Parathyroid adenoma (tissue), 2 donors: ENCODE results near the gene ADAM12.

Source experiments
- H2AFZ ChIP-seq: fragments of 300-600 bp; sonication (generic); one replicate; pipeline ENCODE4 v1.7.0; 2017; ENCODE audit warnings: antibody characterized with exemption, mild to moderate bottlenecking
- H3K27ac ChIP-seq: fragments of 300-600 bp; sonication (generic); one replicate; pipeline ENCODE4 v1.7.0; 2017
- H3K27me3 ChIP-seq: fragments of 300-600 bp; sonication (generic); one replicate; pipeline ENCODE4 v1.7.0; 2017; ENCODE audit warnings: low read length; ENCODE audit not compliant: control insufficient read depth, insufficient read depth
- H3K36me3 ChIP-seq: fragments of 300-600 bp; sonication (generic); one replicate; pipeline ENCODE4 v1.7.0; 2017; ENCODE audit warnings: low read length; ENCODE audit not compliant: control insufficient read depth, insufficient read depth
- H3K4me1 ChIP-seq: fragments of 300-600 bp; sonication (generic); one replicate; pipeline ENCODE4 v1.7.0; 2017; ENCODE audit warnings: control low read depth
- H3K4me2 ChIP-seq: fragments of 300-600 bp; sonication (generic); one replicate; pipeline ENCODE4 v1.7.0; 2017; ENCODE audit warnings: low read length
- H3K4me3 ChIP-seq: fragments of 300-600 bp; sonication (generic); one replicate; pipeline ENCODE4 v1.7.0; 2017; ENCODE audit warnings: low read depth, low read length
- H3K79me2 ChIP-seq: fragments of 300-600 bp; sonication (generic); one replicate; pipeline ENCODE4 v1.7.0; 2017; ENCODE audit warnings: control low read depth
- H3K9ac ChIP-seq: fragments of 300-600 bp; sonication (generic); one replicate; pipeline ENCODE4 v1.7.0; 2017; ENCODE audit warnings: mild to moderate bottlenecking
- H3K9me3 ChIP-seq: fragments of 300-600 bp; sonication (generic); one replicate; pipeline ENCODE4 v1.7.0; 2017; ENCODE audit warnings: low read length; ENCODE audit not compliant: control insufficient read depth
- TF ChIP-seq, protein P1 (sequence below): fragments of 300-600 bp; sonication (generic); IDR thresholded peaks from one replicate; pipeline ENCODE4 v1.7.0; 2017; ENCODE audit warnings: antibody characterized with exemption, mild to moderate bottlenecking
- donor health status: primary hyperparathyroidism.

The ADAM12 gene

GRCh38 chr10:126133906-126134656 lies 254.2 kb downstream of the ADAM12 start:
- Histone ChIP-seq H3K79me2 (no peaks in the 10 kb centered on the region), H3K9ac (no peak overlapping the region), H2AFZ (no peak overlapping the region), H3K27ac (no peak overlapping the region), H3K36me3 (no peaks in the 10 kb centered on the region), H3K4me1 (peaks cover 3% of the 10 kb centered on the region), H3K27me3 (no peaks in the 10 kb centered on the region), H3K9me3 (no peaks in the 10 kb centered on the region), H3K4me2 (no peak overlapping the region), H3K4me3 (no peak overlapping the region)
- TF ChIP-seq, protein P1, sequence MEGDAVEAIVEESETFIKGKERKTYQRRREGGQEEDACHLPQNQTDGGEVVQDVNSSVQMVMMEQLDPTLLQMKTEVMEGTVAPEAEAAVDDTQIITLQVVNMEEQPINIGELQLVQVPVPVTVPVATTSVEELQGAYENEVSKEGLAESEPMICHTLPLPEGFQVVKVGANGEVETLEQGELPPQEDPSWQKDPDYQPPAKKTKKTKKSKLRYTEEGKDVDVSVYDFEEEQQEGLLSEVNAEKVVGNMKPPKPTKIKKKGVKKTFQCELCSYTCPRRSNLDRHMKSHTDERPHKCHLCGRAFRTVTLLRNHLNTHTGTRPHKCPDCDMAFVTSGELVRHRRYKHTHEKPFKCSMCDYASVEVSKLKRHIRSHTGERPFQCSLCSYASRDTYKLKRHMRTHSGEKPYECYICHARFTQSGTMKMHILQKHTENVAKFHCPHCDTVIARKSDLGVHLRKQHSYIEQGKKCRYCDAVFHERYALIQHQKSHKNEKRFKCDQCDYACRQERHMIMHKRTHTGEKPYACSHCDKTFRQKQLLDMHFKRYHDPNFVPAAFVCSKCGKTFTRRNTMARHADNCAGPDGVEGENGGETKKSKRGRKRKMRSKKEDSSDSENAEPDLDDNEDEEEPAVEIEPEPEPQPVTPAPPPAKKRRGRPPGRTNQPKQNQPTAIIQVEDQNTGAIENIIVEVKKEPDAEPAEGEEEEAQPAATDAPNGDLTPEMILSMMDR: no peak

GRCh38 chr10:126133082-126133620 lies 255.1 kb downstream of the ADAM12 start:
- Histone ChIP-seq H3K4me2 (no peak overlapping the region), H3K36me3 (no peaks in the 10 kb centered on the region), H3K4me3 (no peak overlapping the region), H3K27ac (no peak overlapping the region), H3K27me3 (no peaks in the 10 kb centered on the region), H3K9ac (no peak overlapping the region), H3K9me3 (no peaks in the 10 kb centered on the region), H3K79me2 (no peaks in the 10 kb centered on the region), H2AFZ (no peak overlapping the region), H3K4me1 (peaks cover 3% of the 10 kb centered on the region)
- TF ChIP-seq, protein P1: no peak

DNA sequence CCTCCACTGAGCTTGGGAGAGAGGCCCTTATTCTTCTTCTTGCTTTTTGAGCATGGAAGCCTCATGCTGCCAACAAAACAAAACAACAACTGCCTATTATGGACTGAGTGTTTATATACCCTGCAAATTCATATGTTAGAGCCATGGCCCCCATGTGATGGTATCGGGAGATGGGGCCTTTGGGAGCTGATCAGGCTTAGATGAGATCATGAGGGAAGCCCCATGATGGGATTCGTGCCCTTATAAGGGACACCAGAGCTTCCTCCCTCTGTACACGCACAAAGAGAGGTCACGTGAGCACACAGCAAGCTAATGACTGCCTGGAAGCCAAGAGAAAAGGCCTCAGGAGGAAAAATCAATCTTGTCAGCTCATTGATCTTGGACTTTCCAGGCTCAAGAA lies 256.9 kb downstream of the ADAM12 start:
- no peak overlapping the region for H3K9ac ChIP-seq
- H3K4me2 ChIP-seq: no peak overlapping the region
- TF ChIP-seq, protein P1: no peak
- H3K36me3 ChIP-seq: no peaks in the 10 kb centered on the region
- no peak overlapping the region for H3K4me3 ChIP-seq
- no peaks in the 10 kb centered on the region for H3K9me3 ChIP-seq
- peaks cover 3% of the 10 kb centered on the region for H3K4me1 ChIP-seq
- no peak overlapping the region for H3K27ac ChIP-seq
- H2AFZ ChIP-seq: peak overlapping the region; percentile 38
- H3K27me3 ChIP-seq: no peaks in the 10 kb centered on the region
- H3K79me2 ChIP-seq: no peaks in the 10 kb centered on the region

GRCh38 chr10:126130271-126130710 lies 258.0 kb downstream of the ADAM12 start:
- Histone ChIP-seq H3K4me3 (no peak overlapping the region), H3K27me3 (no peaks in the 10 kb centered on the region), H3K4me1 (peaks cover 3% of the 10 kb centered on the region), H3K9me3 (no peaks in the 10 kb centered on the region), H3K4me2 (no peak overlapping the region), H3K36me3 (no peaks in the 10 kb centered on the region), H3K9ac (no peak overlapping the region), H3K79me2 (no peaks in the 10 kb centered on the region), H3K27ac (no peak overlapping the region), H2AFZ (peak overlapping the region; percentile 25)
- TF ChIP-seq, protein P1: no peak
